Activated CD8-positive, alpha-beta memory T cell treated with anti-CD3 and anti-CD28 coated beads, Interleukin-2, amount 10 ng/mL, durations not matched to agents 7 days and 5 days (primary cell): Measurements from ENCODE around the gene CBX1. TPM values are rescaled to one million over a fixed set of nuclear protein-coding genes. Genes with fewer than 3 reads are reported as not detected.
A peak's percentile ranks its signal among the peaks of the same experiment; 100 is the strongest.
"Not testable (repeated sequence)": the region's sequence is repeated elsewhere in the genome, so short reads cannot be mapped to it uniquely, and the experiment has no call there.

Experiments
- ATAC-seq: fragments of 150-1000 bp; cut with Tn5 transposase; one replicate; pipeline ENCODE4 v1.10.0; 2021; ENCODE audit warnings: moderate library complexity
- CTCF ChIA-PET: fragments of 350-600 bp; sonication (Branson Sonifier 250); formaldehyde crosslinking; loops from one replicate; lab custom pipeline; 2021; ENCODE audit warnings: antibody characterized with exemption; lab: Charles Lee
- DNase-seq: peaks from one replicate; pipeline ENCODE4 v3.0.0-alpha.2; 2020
- H3K27ac Mint-ChIP-seq: one replicate; pipeline ENCODE4 v1.8.0; 2021; ENCODE audit warnings: mild to moderate bottlenecking, mixed read lengths
- H3K27me3 Mint-ChIP-seq: one replicate; pipeline ENCODE4 v1.8.0; 2021; ENCODE audit warnings: mixed read lengths
- H3K36me3 Mint-ChIP-seq: one replicate; pipeline ENCODE4 v1.8.0; 2021; ENCODE audit warnings: mild to moderate bottlenecking, mixed read lengths
- H3K4me1 Mint-ChIP-seq: one replicate; pipeline ENCODE4 v1.8.0; 2021; ENCODE audit warnings: mixed read lengths
- H3K4me3 Mint-ChIP-seq: one replicate; pipeline ENCODE4 v1.8.0; 2021; ENCODE audit warnings: mild to moderate bottlenecking, moderate library complexity, mixed read lengths
- H3K9me3 Mint-ChIP-seq: one replicate; pipeline ENCODE4 v1.8.0; 2022; ENCODE audit warnings: low read depth, mixed read lengths
- total RNA-seq, 2 experiments: library from RNA; stranded (reverse); gene quantifications; one replicate each; pipeline ENCODE4 v1.2.3, GENCODE V29; 2021

Gene CBX1
- total RNA-seq, 2 experiments from 2014 or later: 46.3 to 47.8 TPM

DNA sequence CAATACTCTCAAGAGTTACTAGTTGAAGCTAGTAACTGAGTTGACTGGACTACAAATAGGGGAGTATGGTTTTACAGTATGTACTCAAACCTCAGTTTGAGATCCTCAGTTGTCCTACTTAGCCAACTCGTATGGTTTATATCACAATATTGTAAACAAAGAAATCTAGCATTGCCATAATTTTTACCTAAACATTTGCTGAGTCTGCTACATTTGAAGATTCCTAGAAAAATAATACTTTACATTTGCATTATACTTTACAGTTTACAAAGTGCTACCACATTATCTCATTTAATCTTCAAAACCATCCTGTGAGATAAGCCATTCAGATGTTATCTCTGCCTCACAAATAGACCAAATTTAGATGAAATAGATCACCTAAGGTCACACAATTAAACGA is 16.3 kb downstream of the CBX1 start:
- H3K27me3 Mint-ChIP-seq: no peaks in the 10 kb centered on the region
- no peak overlapping the region for H3K4me3 Mint-ChIP-seq
- no peak overlapping the region for H3K27ac Mint-ChIP-seq
- CTCF ChIA-PET: interaction anchor here (1.5 to 9.2 kb wide), 2 partner anchors 47 to 58 kb away, joined by 5 to 113 read pairs; no protein-coding TSS in a partner anchor
- H3K9me3 Mint-ChIP-seq: no peaks in the 10 kb centered on the region
- H3K4me1 Mint-ChIP-seq: peaks cover 12% of the 10 kb centered on the region
- ATAC-seq: no peak
- DNase-seq: no peak
- no peaks in the 10 kb centered on the region for H3K36me3 Mint-ChIP-seq

GRCh38 chr17:48081858-48082257 is 19.4 kb downstream of the CBX1 start:
- ATAC-seq (no peak), DNase-seq (no peak)
- Mint-ChIP-seq H3K36me3 (no peaks in the 10 kb centered on the region), H3K9me3 (no peaks in the 10 kb centered on the region), H3K4me3 (no peak overlapping the region), H3K4me1 (peaks cover 12% of the 10 kb centered on the region), H3K27ac (no peak overlapping the region), H3K27me3 (no peaks in the 10 kb centered on the region)
- CTCF ChIA-PET: interaction anchor here (1.2 to 11.1 kb wide), 13 partner anchors 9 to 511 kb away, joined by 3 to 191 read pairs (median 21); partner anchors contain the start of genes CBX1, HOXB5, NFE2L1 and SNX11

DNA sequence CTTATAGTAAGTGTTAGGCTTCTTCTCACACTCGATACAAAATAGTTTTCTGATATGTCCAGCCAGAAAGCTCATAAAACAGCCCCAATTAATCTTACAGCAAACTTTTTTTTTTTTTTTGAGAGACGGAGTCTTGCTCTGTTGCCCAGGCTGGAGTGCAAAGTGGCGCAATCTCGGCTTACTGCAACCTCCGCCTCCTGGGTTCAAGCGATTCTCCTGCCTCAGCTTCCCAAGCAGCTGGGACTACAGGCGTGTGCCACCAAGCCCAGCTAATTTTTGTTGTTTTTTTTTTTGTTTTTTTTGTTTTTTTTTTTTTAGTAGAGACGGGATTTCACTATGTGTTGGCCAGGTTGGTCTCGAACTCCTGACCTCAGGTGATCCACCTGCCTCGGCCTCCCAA is 24.1 kb downstream of the CBX1 start:
- not testable (repeated sequence) for H3K4me3 Mint-ChIP-seq, H3K27ac Mint-ChIP-seq
- H3K36me3 Mint-ChIP-seq: peaks cover 15% of the 10 kb centered on the region

DNA sequence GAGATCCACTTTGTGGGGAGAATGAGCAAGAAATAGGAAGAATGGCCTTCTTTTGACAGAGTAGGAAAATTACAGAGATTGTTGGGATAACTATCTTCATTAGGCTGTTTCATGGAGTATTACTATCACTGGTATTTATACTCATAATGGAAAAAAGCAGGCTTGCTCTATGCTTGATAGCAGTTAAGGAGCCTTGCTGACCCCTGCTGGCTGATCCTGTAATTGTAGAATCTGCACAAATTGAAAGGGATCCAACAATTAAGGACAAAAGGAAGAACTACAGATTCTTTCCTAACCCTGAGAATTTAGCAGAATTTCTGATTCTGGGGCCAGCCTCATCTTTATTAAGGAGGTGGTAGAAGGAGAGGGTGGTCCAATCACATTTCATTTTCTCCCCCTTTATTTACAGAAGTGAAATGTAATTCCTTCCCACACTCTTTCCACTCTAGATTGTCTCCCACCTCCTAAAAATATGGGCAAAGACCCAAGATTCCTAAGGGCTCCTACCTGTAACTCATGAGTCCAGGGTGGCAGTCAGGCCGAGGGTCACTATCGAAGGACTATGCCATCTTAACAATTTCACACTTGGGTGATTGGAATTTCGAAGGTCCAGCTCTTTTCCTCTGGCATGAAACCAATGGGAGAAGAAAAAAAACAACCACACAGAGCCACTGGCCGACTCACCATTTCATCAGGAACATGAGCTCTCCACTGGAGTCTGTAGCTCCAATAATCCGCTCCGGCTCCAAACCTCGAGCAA is 26.8 kb downstream of the CBX1 start:
- ATAC-seq: peak; percentile 84
- CTCF ChIA-PET: interaction anchor here (0.8 to 11.1 kb wide), 24 partner anchors 10 to 522 kb away, joined by 3 to 191 read pairs (median 5); partner anchors contain the start of genes HOXB5 and NFE2L1
- Mint-ChIP-seq H3K27me3 (no peaks in the 10 kb centered on the region), H3K4me1 (no peaks in the 10 kb centered on the region), H3K9me3 (no peaks in the 10 kb centered on the region), H3K27ac (no peak overlapping the region), H3K36me3 (peaks cover 17% of the 10 kb centered on the region), H3K4me3 (no peak overlapping the region)
- DNase-seq: peak; percentile 83

More for the DNA sequence above, 24.1 kb downstream of the CBX1 start:
- H3K9me3 Mint-ChIP-seq, H3K27me3 Mint-ChIP-seq, H3K4me1 Mint-ChIP-seq, DNase-seq, ATAC-seq: not testable (repeated sequence)
- CTCF ChIA-PET: interaction anchor here (0.8 to 11.1 kb wide), 5 partner anchors 24 to 49 kb away, joined by 3 to 191 read pairs (median 6); partner anchors contain the start of genes CBX1 and NFE2L1

- H3K9me3 Mint-ChIP-seq, H3K4me3 Mint-ChIP-seq, H3K4me1 Mint-ChIP-seq, H3K27me3 Mint-ChIP-seq, DNase-seq, H3K27ac Mint-ChIP-seq, ATAC-seq: not testable (repeated sequence)
- peaks cover 17% of the 10 kb centered on the region for H3K36me3 Mint-ChIP-seq
- CTCF ChIA-PET: interaction anchor here (0.7 to 11.1 kb wide), 22 partner anchors 10 to 750 kb away, joined by 3 to 191 read pairs (median 5); partner anchors contain the start of genes HOXB5 and NFE2L1
Observed at GRCh38 chr17:48073566-48074094, 27.6 kb downstream of the CBX1 start.

- not testable (repeated sequence) for H3K4me1 Mint-ChIP-seq, H3K27ac Mint-ChIP-seq, H3K9me3 Mint-ChIP-seq, H3K27me3 Mint-ChIP-seq, H3K4me3 Mint-ChIP-seq, ATAC-seq, DNase-seq
- H3K36me3 Mint-ChIP-seq: peaks cover 17% of the 10 kb centered on the region
- CTCF ChIA-PET: interaction anchor here (1.0 to 11.1 kb wide), 14 partner anchors 8 to 520 kb away, joined by 3 to 191 read pairs (median 6); partner anchors contain the start of genes HOXB5 and NFE2L1
Observed at GRCh38 chr17:48072811-48073210, 28.5 kb downstream of the CBX1 start.

- H3K27me3 Mint-ChIP-seq: no peaks in the 10 kb centered on the region
- DNase-seq (no peak), ATAC-seq (no peak)
- CTCF ChIA-PET: interaction anchor here (1.0 to 11.1 kb wide), 6 partner anchors 9 to 43 kb away, joined by 3 to 191 read pairs (median 6); partner anchors contain the start of gene NFE2L1
- no peak overlapping the region for H3K27ac Mint-ChIP-seq
- no peaks in the 10 kb centered on the region for H3K9me3 Mint-ChIP-seq
- no peak overlapping the region for H3K4me3 Mint-ChIP-seq
- peaks cover 19% of the 10 kb centered on the region for H3K36me3 Mint-ChIP-seq
- no peaks in the 10 kb centered on the region for H3K4me1 Mint-ChIP-seq
Observed at GRCh38 chr17:48071654-48072053, 29.6 kb downstream of the CBX1 start.

DNA sequence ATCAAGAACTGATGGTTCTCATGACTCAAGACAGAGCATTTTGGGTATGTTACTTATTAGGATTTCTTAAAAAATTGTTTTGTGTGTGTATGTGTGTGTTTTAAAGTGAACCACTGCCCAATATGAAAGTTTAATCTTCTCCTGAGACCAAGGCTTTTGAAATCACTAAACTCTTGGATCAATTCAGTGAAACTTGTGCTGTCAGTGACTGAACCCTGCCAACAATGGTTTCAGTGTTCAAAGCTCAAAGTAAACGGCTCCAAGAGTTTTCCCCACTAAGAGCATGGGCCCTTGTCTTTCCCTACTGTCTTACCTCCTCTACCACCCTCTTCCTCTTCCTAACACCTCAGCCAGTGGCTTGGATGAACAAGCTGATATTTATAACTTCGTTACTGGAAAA is 31.1 kb downstream of the CBX1 start:
- H3K36me3 Mint-ChIP-seq: peaks cover 19% of the 10 kb centered on the region
- no peak for DNase-seq
- H3K4me1 Mint-ChIP-seq: no peaks in the 10 kb centered on the region
- CTCF ChIA-PET: interaction anchor here (1.2 to 2.1 kb wide), 3 partner anchors 10 to 43 kb away, joined by 4 to 6 read pairs (median 4); no protein-coding TSS in a partner anchor
- no peaks in the 10 kb centered on the region for H3K27me3 Mint-ChIP-seq
- no peak overlapping the region for H3K27ac Mint-ChIP-seq
- ATAC-seq: no peak
- no peaks in the 10 kb centered on the region for H3K9me3 Mint-ChIP-seq
- H3K4me3 Mint-ChIP-seq: no peak overlapping the region

- ATAC-seq: peak; percentile 61
- H3K9me3 Mint-ChIP-seq: no peaks in the 10 kb centered on the region
- H3K4me1 Mint-ChIP-seq: no peaks in the 10 kb centered on the region
- no peak overlapping the region for H3K4me3 Mint-ChIP-seq
- H3K27ac Mint-ChIP-seq: no peak overlapping the region
- CTCF ChIA-PET: interaction anchor here (0.9 to 2.8 kb wide), 14 partner anchors 9 to 524 kb away, joined by 3 to 28 read pairs (median 4); partner anchors contain the start of gene NFE2L1
- peaks cover 21% of the 10 kb centered on the region for H3K36me3 Mint-ChIP-seq
- no peak for DNase-seq
- H3K27me3 Mint-ChIP-seq: no peaks in the 10 kb centered on the region
Observed at GRCh38 chr17:48068491-48068961, 32.8 kb downstream of the CBX1 start.

DNA sequence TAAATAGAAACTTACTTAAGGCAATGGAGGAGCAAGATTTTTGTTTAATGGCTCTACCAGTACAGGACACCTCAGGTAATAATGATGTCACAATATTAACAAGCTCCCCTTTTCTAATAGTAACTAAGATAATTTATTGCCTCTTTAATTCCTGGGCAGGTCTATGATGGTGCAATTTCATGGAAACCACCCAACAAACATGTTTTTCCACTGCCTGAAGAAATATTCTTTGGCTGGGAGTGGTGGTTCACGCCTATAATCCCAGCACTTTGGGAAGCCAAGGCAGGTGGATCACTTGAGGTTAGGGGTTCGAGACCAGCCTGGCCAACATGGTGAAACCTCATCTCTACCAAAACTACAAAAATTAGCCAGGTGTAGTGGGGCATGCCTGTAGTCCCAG is 33.5 kb downstream of the CBX1 start:
- DNase-seq, H3K27me3 Mint-ChIP-seq, H3K27ac Mint-ChIP-seq, H3K4me3 Mint-ChIP-seq, H3K9me3 Mint-ChIP-seq, H3K4me1 Mint-ChIP-seq, ATAC-seq: not testable (repeated sequence)
- CTCF ChIA-PET: interaction anchor here (0.9 to 2.8 kb wide), 14 partner anchors 8 to 525 kb away, joined by 3 to 28 read pairs (median 4); partner anchors contain the start of gene NFE2L1
- H3K36me3 Mint-ChIP-seq: peaks cover 19% of the 10 kb centered on the region

- H3K4me1 Mint-ChIP-seq: no peaks in the 10 kb centered on the region
- H3K9me3 Mint-ChIP-seq: no peaks in the 10 kb centered on the region
- CTCF ChIA-PET: interaction anchor here (0.7 to 2.8 kb wide), 9 partner anchors 9 to 525 kb away, joined by 3 to 28 read pairs (median 4); no protein-coding TSS in a partner anchor
- no peak overlapping the region for H3K27ac Mint-ChIP-seq
- H3K4me3 Mint-ChIP-seq: no peak overlapping the region
- DNase-seq: no peak
- H3K27me3 Mint-ChIP-seq: no peaks in the 10 kb centered on the region
- ATAC-seq: no peak
- peaks cover 20% of the 10 kb centered on the region for H3K36me3 Mint-ChIP-seq
Observed at GRCh38 chr17:48067245-48067644, 34.0 kb downstream of the CBX1 start.

GRCh38 chr17:48066656-48067055 is 34.6 kb downstream of the CBX1 start:
- Mint-ChIP-seq H3K27me3 (no peaks in the 10 kb centered on the region), H3K9me3 (no peaks in the 10 kb centered on the region), H3K36me3 (peaks cover 19% of the 10 kb centered on the region), H3K4me3 (no peak overlapping the region), H3K27ac (peak overlapping the region; percentile 12), H3K4me1 (no peaks in the 10 kb centered on the region)
- ATAC-seq (no peak), DNase-seq (no peak)
- CTCF ChIA-PET: interaction anchor here (0.7 to 2.8 kb wide), 4 partner anchors 8 to 40 kb away, joined by 3 to 28 read pairs (median 6); no protein-coding TSS in a partner anchor

DNA sequence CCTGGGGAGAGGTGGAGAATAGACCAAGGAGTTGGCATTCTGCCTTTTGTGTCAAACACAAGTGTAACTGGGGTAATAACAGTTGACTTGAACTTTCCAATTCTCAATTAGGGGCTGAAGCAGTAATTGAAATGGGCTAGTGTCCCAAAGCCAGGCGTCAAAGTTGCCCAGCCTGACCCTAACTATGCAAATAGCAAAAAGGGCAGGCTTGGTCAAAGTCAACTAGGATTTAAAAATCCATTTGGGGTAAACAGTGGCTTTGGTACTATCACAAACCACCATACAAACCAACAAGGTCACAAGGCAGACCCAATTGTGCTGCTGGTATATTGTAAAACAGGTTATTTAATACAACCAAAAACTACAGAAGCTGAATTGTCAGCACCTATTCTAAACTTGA is 35.1 kb downstream of the CBX1 start:
- peaks cover 22% of the 10 kb centered on the region for H3K36me3 Mint-ChIP-seq

More for the DNA sequence above, 35.1 kb downstream of the CBX1 start:
- H3K9me3 Mint-ChIP-seq: no peaks in the 10 kb centered on the region
- ATAC-seq (no peak), DNase-seq (no peak)
- H3K4me1 Mint-ChIP-seq: no peaks in the 10 kb centered on the region
- H3K27ac Mint-ChIP-seq: no peak overlapping the region
- H3K27me3 Mint-ChIP-seq: no peaks in the 10 kb centered on the region
- H3K4me3 Mint-ChIP-seq: no peak overlapping the region
- CTCF ChIA-PET: interaction anchor here (1.9 to 2.8 kb wide), 2 partner anchors 14 to 40 kb away, joined by 8 to 28 read pairs; no protein-coding TSS in a partner anchor
